Psoas muscle (tissue), 8 donors: ENCODE measurements around the gene MTMR2. TPM values are rescaled to one million over a fixed set of nuclear protein-coding genes. Genes with fewer than 3 reads are reported as not detected.

ENCODE experiments used
- ATAC-seq, 4 donors: fragments of 200-7000 bp; cut with Tn5 transposase; one replicate each; pipeline ENCODE4 v1.9.1; 2020; ENCODE audit warnings: moderate library complexity in 3 of 4, mild to moderate bottlenecking in 2 of 4
- DNase-seq, 2 donors: peaks; one replicate each; pipeline ENCODE4 v3.0.0-alpha.2; 2020
- H3K27ac ChIP-seq: fragments of 200-600 bp; one replicate; pipeline ENCODE4 v1.8.0; 2022
- H3K27me3 ChIP-seq, 3 donors: fragments of 200-600 bp in 1 of 3; one replicate each; pipeline versions ENCODE4 v1.6.1 to v1.8.0; 2013 to 2022; ENCODE audit warnings: low read length in 2 of 3, mild to moderate bottlenecking in 2 of 3, moderate library complexity in 1 of 3; ENCODE audit not compliant: insufficient read depth in 3 of 3
- H3K36me3 ChIP-seq, 2 donors: fragments of 200-600 bp in 1 of 2; one replicate each; pipeline versions ENCODE4 v1.6.1 to v1.8.0; 2013 to 2022; ENCODE audit warnings: low read depth in 1 of 2, mild to moderate bottlenecking in 1 of 2, moderate library complexity in 1 of 2; ENCODE audit not compliant: insufficient read depth in 1 of 2
- H3K4me1 ChIP-seq: fragments of 200-600 bp; one replicate; pipeline ENCODE4 v1.8.0; 2022
- H3K4me3 ChIP-seq: fragments of 200-600 bp; one replicate; pipeline ENCODE4 v1.8.0; 2022; ENCODE audit warnings: mild to moderate bottlenecking
- H3K9me3 ChIP-seq: fragments of 200-600 bp; one replicate; pipeline ENCODE4 v1.8.0; 2022
- CTCF ChIP-seq: fragments of 200-600 bp; IDR thresholded peaks from one replicate; pipeline ENCODE4 v1.8.0; 2022; ENCODE audit warnings: antibody characterized with exemption
- WGBS, 3 donors: extraction: QIAGEN DNeasy Blood & Tissue Kit; methylation state at CpG; one replicate each; pipeline versions ENCODE4 v1.1.6 to v1.1.7; 2013; 5-methylcytosine and 5-hydroxymethylcytosine counted together
- intact Hi-C, 2 donors: fragments of 100-400 bp; cut with DNase I; formaldehyde crosslinking; loops; one replicate each; pipeline versions ENCODE4 v1.11.0 to v1.14.2; 2022
- polyA plus RNA-seq, 3 donors: library from polyadenylated mRNA; stranded (reverse); fragments of 200-250 nt; gene quantifications; one replicate each; pipeline ENCODE4 v1.2.3, GENCODE V29; 2013
- total RNA-seq, 4 donors: library from RNA; stranded (reverse); fragmentation: NEBNext Ultra II Directional in 2 of 4; extraction: Animal tissue kit (Norgen Biotek cat#: 25700) in 2 of 4; gene quantifications; one replicate each; pipeline versions ENCODE4 v1.2.1 to v1.2.4, GENCODE V29; 2021 to 2023
- donor health status: healthy with polysubstance abuse.
- donor health status: DM: no; HTN: no; CAD: no; lungs with moderate emphysema.
- donor health status: Bipolar disorder and iron deficiency.
- donor health status: healthy.
- donor health status: DM: yes; HTN: yes; CAD: no.
- donor health status: DM: no; HTN: no; CAD: no.
- donor health status: DM: no; HTN: no; CAD: no.
- donor health status: DM: yes; HTN: yes; CAD: no.

Gene MTMR2
- total and polyA plus RNA-seq, 7 donors: 5.4 to 9.9 (median 7.7) TPM

DNA sequence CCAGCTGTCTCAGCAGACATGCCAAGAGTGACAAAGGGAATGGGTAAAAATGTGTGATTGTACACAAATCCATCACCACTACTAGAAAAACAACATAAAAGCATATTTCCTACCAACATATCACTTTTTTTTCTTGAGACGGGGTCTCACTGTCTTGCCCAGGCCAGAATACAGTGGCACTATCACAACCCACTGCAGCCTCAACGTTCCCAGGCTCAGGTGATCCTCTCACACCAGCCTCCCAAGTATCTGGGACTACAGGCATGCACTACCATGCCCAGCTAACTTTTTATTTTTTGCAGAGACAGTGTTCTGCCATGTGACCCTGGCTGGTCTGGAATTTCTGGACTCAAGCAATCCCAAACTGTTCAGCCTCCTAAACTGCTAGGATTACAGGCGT is 5.2 kb downstream of the MTMR2 start:
- peaks cover 29% of the 10 kb centered on the region for H3K4me1 ChIP-seq
- no peak for ATAC-seq
- H3K27ac ChIP-seq: no peak overlapping the region
- no peak for TF ChIP-seq CTCF
- no peaks in the 10 kb centered on the region for H3K27me3 ChIP-seq
- DNase-seq: no peak
- no peak overlapping the region for H3K4me3 ChIP-seq
- WGBS, 3 donors: 72 to 83% (median 74%) methylated on average over 3 of the region's 3 CpGs
- intact Hi-C loops: no loop called here
- H3K36me3 ChIP-seq: no peaks in the 10 kb centered on the region
- no peaks in the 10 kb centered on the region for H3K9me3 ChIP-seq

DNA sequence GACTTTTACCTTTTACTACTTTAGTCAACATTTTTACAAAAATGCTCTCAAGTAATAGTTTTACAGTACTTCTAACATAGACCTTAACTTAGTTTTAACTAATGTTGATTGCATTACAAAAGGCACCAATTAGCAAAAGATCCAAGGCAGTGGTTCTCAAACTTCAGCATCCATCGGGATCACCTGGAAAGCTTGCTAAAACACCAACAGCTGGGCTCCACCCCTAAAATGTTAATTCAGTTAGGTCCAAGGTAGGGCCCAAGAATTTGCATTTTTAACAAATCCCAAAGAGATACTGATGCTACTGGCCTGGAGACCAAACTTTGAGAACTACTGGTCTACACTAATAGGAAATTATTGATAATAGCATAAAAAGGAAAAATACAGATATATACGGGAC is 5.9 kb downstream of the MTMR2 start:
- Histone ChIP-seq H3K9me3 (no peaks in the 10 kb centered on the region), H3K4me3 (no peak overlapping the region), H3K36me3 (no peaks in the 10 kb centered on the region), H3K27me3 (no peaks in the 10 kb centered on the region), H3K4me1 (peaks cover 26% of the 10 kb centered on the region), H3K27ac (peak overlapping the region; percentile 26)
- 69 to 77% (median 70%) methylated on average over 2 of the region's 2 CpGs for WGBS, 3 donors
- no peak for ATAC-seq
- no peak for DNase-seq
- TF ChIP-seq CTCF: no peak
- intact Hi-C loops: no loop called here

DNA sequence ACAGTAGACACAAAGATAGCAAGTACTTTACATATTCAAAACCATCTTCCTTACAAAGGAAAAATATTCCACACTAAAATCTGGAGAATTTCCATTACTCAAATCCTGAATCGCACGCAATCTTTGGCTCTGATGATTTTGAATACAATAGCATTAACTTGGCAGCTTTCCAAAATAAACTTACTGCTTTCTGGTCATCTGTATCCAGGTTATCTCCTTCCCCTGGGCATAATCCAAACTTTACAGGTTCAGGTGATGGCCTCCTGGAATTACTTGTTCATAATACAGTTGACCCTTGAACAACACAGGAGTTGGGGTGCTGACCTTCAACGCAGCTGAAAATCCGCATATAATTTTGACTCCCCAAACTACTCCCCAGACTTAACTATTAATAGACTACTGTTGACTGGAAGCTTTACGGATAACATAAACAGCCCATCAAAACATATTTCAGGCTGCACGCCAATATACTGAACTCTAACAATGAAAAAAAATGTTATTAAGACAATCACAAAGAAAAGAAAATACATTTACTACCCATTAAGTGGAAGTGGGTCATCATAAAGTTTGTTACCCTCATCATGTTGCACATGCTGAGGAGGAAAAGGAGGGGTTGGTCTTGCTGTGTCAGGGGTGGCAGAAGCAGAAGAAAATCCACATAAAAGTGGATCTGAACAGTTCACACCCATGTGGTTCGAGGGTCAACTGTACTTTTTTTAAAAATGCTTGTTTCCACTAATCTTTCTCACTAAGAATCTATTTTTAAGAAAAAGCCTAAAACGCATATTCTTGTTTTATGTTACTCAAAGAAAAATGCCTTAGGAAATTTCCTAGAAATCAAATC is 6.5 kb downstream of the MTMR2 start:
- Histone ChIP-seq H3K27me3 (no peaks in the 10 kb centered on the region), H3K4me3 (no peak overlapping the region), H3K36me3 (no peaks in the 10 kb centered on the region), H3K27ac (peak overlapping the region; percentile 54), H3K4me1 (peaks cover 20% of the 10 kb centered on the region), H3K9me3 (no peaks in the 10 kb centered on the region)
- intact Hi-C loops: no loop called here
- WGBS, 3 donors: 63 to 71% (median 67%) methylated on average over 8 of the region's 8 CpGs
- DNase-seq: no peak
- ATAC-seq: no peak
- TF ChIP-seq CTCF: no peak

DNA sequence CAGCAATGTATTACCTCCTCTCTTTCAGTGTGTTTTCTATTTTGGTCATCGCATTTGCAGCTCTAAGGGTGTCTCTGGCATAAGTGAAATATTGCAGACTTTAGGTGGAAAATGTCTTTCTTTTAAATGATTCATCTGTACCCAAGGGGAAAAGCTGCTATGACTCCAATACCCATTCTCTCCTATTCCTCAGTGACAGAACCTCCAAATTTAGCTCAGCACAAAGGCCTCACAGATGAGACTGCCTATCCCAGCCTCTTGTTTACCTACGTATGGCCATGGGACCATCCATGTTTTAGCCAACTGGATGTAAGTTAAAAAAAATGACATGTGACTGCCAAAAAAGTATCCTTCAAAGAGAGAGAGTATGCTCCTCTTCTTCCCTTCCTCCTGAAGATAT is 7.9 kb downstream of the MTMR2 start:
- DNase-seq: no peak
- H3K4me1 ChIP-seq: peaks cover 27% of the 10 kb centered on the region
- H3K27ac ChIP-seq: no peak overlapping the region
- no peak overlapping the region for H3K4me3 ChIP-seq
- TF ChIP-seq CTCF: no peak
- 75 to 86% (median 82%) methylated on average over 2 of the region's 2 CpGs for WGBS, 3 donors
- H3K27me3 ChIP-seq: no peaks in the 10 kb centered on the region
- ATAC-seq: no peak
- no peaks in the 10 kb centered on the region for H3K9me3 ChIP-seq
- H3K36me3 ChIP-seq: no peaks in the 10 kb centered on the region
- intact Hi-C loops: no loop called here

- ATAC-seq (no peak), DNase-seq (no peak)
- Histone ChIP-seq H3K36me3 (no peaks in the 10 kb centered on the region), H3K4me1 (peaks cover 28% of the 10 kb centered on the region), H3K27me3 (no peaks in the 10 kb centered on the region), H3K27ac (no peak overlapping the region), H3K9me3 (no peaks in the 10 kb centered on the region), H3K4me3 (no peak overlapping the region)
- intact Hi-C loops: no loop called here
- 29 to 68% (median 39%) methylated on average over 2 of the region's 2 CpGs for WGBS, 3 donors
- TF ChIP-seq CTCF: no peak
These were observed 8.9 kb downstream of the MTMR2 start for GRCh38 chr11:95915051-95915450.
